ENCODE results near the gene PNPLA6. TPM values are rescaled to one million over a fixed set of nuclear protein-coding genes. Genes with fewer than 3 reads are reported as not detected.
A peak's percentile ranks its signal among the peaks of the same experiment; 100 is the strongest.

PNPLA6 gene
- polyA plus RNA-seq, 1 donor (not counting 4 experiments of a cell fraction or from before 2014, with no cell fraction given): 22.4 TPM

DNA sequence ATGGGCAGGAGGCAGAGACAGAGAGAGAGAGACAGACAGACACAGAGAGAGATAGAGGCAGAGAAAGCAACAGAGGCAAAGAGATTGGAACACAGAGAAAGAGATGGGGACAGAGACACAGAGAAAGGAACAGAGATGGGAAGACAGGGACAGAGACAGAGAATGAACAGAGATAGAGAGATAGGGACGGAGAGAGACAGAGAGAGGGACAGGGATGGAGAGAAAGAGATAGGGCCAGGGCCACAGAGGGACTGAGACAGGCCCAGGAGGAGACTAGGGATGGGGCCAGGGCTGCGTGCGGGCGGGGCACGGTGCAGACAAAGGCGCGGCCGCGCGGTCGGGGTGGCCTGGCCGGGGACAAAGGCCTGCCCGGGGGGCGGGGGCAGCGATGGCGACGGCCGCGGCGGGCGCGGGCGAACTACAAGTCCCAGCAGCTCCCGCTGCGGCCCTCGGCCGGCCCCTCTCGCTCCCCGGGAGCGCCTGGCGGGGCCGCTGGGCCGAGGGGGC is 19.8 kb upstream of the PNPLA6 start, which contains the start of gene ZNF358:
Gene ZNF358, plus strand, starts transcription at position 459 of the 507 bp plus-strand sequence. CDS start 3,140 bp downstream, outside the sequence.
- TF ChIP-seq, protein P1, sequence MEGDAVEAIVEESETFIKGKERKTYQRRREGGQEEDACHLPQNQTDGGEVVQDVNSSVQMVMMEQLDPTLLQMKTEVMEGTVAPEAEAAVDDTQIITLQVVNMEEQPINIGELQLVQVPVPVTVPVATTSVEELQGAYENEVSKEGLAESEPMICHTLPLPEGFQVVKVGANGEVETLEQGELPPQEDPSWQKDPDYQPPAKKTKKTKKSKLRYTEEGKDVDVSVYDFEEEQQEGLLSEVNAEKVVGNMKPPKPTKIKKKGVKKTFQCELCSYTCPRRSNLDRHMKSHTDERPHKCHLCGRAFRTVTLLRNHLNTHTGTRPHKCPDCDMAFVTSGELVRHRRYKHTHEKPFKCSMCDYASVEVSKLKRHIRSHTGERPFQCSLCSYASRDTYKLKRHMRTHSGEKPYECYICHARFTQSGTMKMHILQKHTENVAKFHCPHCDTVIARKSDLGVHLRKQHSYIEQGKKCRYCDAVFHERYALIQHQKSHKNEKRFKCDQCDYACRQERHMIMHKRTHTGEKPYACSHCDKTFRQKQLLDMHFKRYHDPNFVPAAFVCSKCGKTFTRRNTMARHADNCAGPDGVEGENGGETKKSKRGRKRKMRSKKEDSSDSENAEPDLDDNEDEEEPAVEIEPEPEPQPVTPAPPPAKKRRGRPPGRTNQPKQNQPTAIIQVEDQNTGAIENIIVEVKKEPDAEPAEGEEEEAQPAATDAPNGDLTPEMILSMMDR (optimal IDR thresholded peaks at IDR 0.05 in 1 of 3, IDR thresholded peaks at IDR 0.05 in 1 of 3, conservative IDR thresholded peaks at IDR 0.05 in 1 of 3; ENCODE audit: extremely low read depth in 1 of 3, insufficient read depth in 2 of 3, low read length in 3 of 3): no peak
- TF ChIP-seq EZH2 (IDR thresholded peaks at IDR 0.05; ENCODE audit: low read length): no peak
- H3K4me1 ChIP-seq (ENCODE audit: control insufficient read depth, extremely low read depth, insufficient read depth, low read length): peaks cover 13% of the 10 kb centered on the region
- no peaks in the 10 kb centered on the region for H3K36me3 ChIP-seq (ENCODE audit: control insufficient read depth in 2 of 2, extremely low read depth in 1 of 2, insufficient read depth in 2 of 2, low read length in 2 of 2)
- no peaks in the 10 kb centered on the region for H3K27me3 ChIP-seq (ENCODE audit: control insufficient read depth, extremely low read depth, insufficient read depth, low read length)
- no peaks in the 10 kb centered on the region for H4K20me1 ChIP-seq (ENCODE audit: control insufficient read depth, extremely low read depth, insufficient read depth, low read length)
- dilution Hi-C loops (cut with MboI; ENCODE audit: extremely low pct_ligation_motif_present, low sequenced_read_pairs): no loop called here
- H3K9me3 ChIP-seq (ENCODE audit: control insufficient read depth, low read depth, low read length): no peaks in the 10 kb centered on the region
- peak within 1 kb of the TSS; percentile 72 for H3K9ac ChIP-seq (ENCODE audit: control insufficient read depth, extremely low read depth, insufficient read depth, low read length)
- FAIRE-seq (no peak), DNase-seq (ENCODE audit: low read depth, low spot score) (no peak)
- H3K27ac ChIP-seq (ENCODE audit: control insufficient read depth, insufficient read depth, low read length): no peak within 1 kb of the TSS
- no peaks in the 10 kb centered on the region for H3K79me2 ChIP-seq (ENCODE audit: control insufficient read depth, insufficient read depth, low read length)
- peak within 1 kb of the TSS; percentile 48 to 64 (median 64) for H3K4me3 ChIP-seq (ENCODE audit: control insufficient read depth in 2 of 3, extremely low read depth in 1 of 3, insufficient read depth in 2 of 3, low read depth in 1 of 3, low read length in 3 of 3)
- H2AFZ ChIP-seq (ENCODE audit: control insufficient read depth, low read length): peak within 1 kb of the TSS; percentile 99
- H3K4me2 ChIP-seq (ENCODE audit: control insufficient read depth, extremely low read depth, insufficient read depth, low read depth, low read length): peak within 1 kb of the TSS; percentile 76
- H3K9me1 ChIP-seq (ENCODE audit: control insufficient read depth, extremely low read depth, insufficient read depth, low read length): no peaks in the 10 kb centered on the region

DNA sequence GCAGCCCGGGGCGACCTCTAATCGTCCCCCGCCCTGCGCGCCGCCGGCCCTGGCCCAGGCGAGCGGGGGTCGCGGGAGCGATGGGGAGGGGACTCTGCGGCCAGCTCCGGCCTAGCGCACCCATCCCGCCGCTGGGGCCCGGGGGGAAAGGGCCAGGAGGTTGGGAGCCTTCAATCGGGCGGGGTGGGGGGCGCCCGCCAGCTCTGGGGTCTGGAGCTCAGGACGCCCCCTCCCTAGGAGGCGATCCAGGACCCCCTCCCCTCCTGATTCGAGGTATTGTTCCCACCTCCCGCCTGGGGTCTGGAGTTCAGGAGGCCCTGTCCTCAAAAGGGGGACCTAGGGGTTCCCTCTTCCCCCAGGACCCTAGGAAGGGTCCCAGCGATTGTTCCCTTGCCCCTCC is 19.2 kb upstream of the PNPLA6 start:
- dilution Hi-C loops (cut with MboI; ENCODE audit: extremely low pct_ligation_motif_present, low sequenced_read_pairs): no loop called here
- DNase-seq (ENCODE audit: low read depth, low spot score): no peak
- H4K20me1 ChIP-seq (ENCODE audit: control insufficient read depth, extremely low read depth, insufficient read depth, low read length): no peaks in the 10 kb centered on the region
- H3K9me3 ChIP-seq (ENCODE audit: control insufficient read depth, low read depth, low read length): no peaks in the 10 kb centered on the region
- no peaks in the 10 kb centered on the region for H3K79me2 ChIP-seq (ENCODE audit: control insufficient read depth, insufficient read depth, low read length)
- no peaks in the 10 kb centered on the region for H3K9me1 ChIP-seq (ENCODE audit: control insufficient read depth, extremely low read depth, insufficient read depth, low read length)
- H3K4me1 ChIP-seq (ENCODE audit: control insufficient read depth, extremely low read depth, insufficient read depth, low read length): peaks cover 13% of the 10 kb centered on the region
- no peaks in the 10 kb centered on the region for H3K27me3 ChIP-seq (ENCODE audit: control insufficient read depth, extremely low read depth, insufficient read depth, low read length)
- peak overlapping the region; percentile 40 for H2AFZ ChIP-seq (ENCODE audit: control insufficient read depth, low read length)
- H3K36me3 ChIP-seq (ENCODE audit: control insufficient read depth in 2 of 2, extremely low read depth in 1 of 2, insufficient read depth in 2 of 2, low read length in 2 of 2): no peaks in the 10 kb centered on the region
- H3K4me2 ChIP-seq (ENCODE audit: control insufficient read depth, extremely low read depth, insufficient read depth, low read depth, low read length): peak overlapping the region; percentile 76
- no peak for TF ChIP-seq EZH2 (IDR thresholded peaks at IDR 0.05; ENCODE audit: low read length)
- TF ChIP-seq, protein P1 (optimal IDR thresholded peaks at IDR 0.05 in 1 of 3, IDR thresholded peaks at IDR 0.05 in 1 of 3, conservative IDR thresholded peaks at IDR 0.05 in 1 of 3; ENCODE audit: extremely low read depth in 1 of 3, insufficient read depth in 2 of 3, low read length in 3 of 3): no peak
- H3K4me3 ChIP-seq (ENCODE audit: control insufficient read depth in 2 of 3, extremely low read depth in 1 of 3, insufficient read depth in 2 of 3, low read depth in 1 of 3, low read length in 3 of 3): peak overlapping the region; percentile 48 to 64 (median 61)
- H3K9ac ChIP-seq (ENCODE audit: control insufficient read depth, extremely low read depth, insufficient read depth, low read length): peak overlapping the region; percentile 72
- H3K27ac ChIP-seq (ENCODE audit: control insufficient read depth, insufficient read depth, low read length): no peak overlapping the region
- no peak for FAIRE-seq

All from keratinocyte (primary cell).